Tibial nerve (tissue), 4 donors: ENCODE results near the gene LRPPRC. TPM values are rescaled to one million over a fixed set of nuclear protein-coding genes. Genes with fewer than 3 reads are reported as not detected.
"Not testable (repeated sequence)": the region's sequence is repeated elsewhere in the genome, so short reads cannot be mapped to it uniquely, and the experiment has no call there.

Experiments used
- DNase-seq, 2 donors: peaks; one replicate each; pipeline ENCODE4 v3.0.0-alpha.2; 2019; ENCODE audit warnings: low spot score in 2 of 2
- H3K27ac ChIP-seq, 4 donors: fragments of 200-600 bp; sonication (generic) in 3 of 4; one replicate each; pipeline ENCODE4 v1.5.1; 2017 to 2019; ENCODE audit warnings: mild to moderate bottlenecking in 1 of 4
- H3K27me3 ChIP-seq, 2 donors: fragments of 200-600 bp; sonication (generic) in 1 of 2; one replicate each; pipeline versions ENCODE4 v1.5.1 to v1.6.0; 2017 to 2019
- H3K36me3 ChIP-seq, 3 donors: fragments of 200-600 bp; sonication (generic); one replicate each; pipeline ENCODE4 v1.5.1; 2018 to 2019
- H3K4me1 ChIP-seq, 4 donors: fragments of 200-600 bp; sonication (generic) in 3 of 4; one replicate each; pipeline ENCODE4 v1.5.1; 2017 to 2019
- H3K4me3 ChIP-seq, 4 donors: fragments of 200-600 bp; sonication (generic) in 3 of 4; one replicate each; pipeline ENCODE4 v1.5.1; 2017 to 2019; ENCODE audit warnings: mild to moderate bottlenecking in 1 of 4, moderate library complexity in 1 of 4
- H3K9me3 ChIP-seq, 4 donors: fragments of 200-600 bp; sonication (generic) in 3 of 4; one replicate each; pipeline ENCODE4 v1.5.1; 2017 to 2019
- CTCF ChIP-seq, 5 experiments: fragments of 200-600 bp in 3 of 5; fragments of 450-650 bp in 2 of 5; sonication (generic) in 3 of 5; IDR thresholded peaks; one replicate each; pipeline ENCODE4 v1.5.1; 2016 to 2019; ENCODE audit warnings: antibody characterized with exemption in 5 of 5, mild to moderate bottlenecking in 3 of 5, moderate library complexity in 2 of 5
- EP300 ChIP-seq, 2 donors: sonication (generic); formaldehyde crosslinking; IDR thresholded peaks; one replicate each; pipeline ENCODE4 v1.6.1; 2017; ENCODE audit warnings: antibody characterized with exemption in 2 of 2, mild to moderate bottlenecking in 1 of 2
- POLR2A ChIP-seq, 2 donors: fragments of 450-650 bp; IDR thresholded peaks; one replicate each; pipeline ENCODE4 v1.6.1; 2017; ENCODE audit warnings: antibody characterized with exemption in 2 of 2, mild to moderate bottlenecking in 2 of 2, moderate library complexity in 2 of 2
- WGBS, 2 donors: methylation state at CpG; one replicate each; pipeline ENCODE4 v1.1.5; 2018; 5-methylcytosine and 5-hydroxymethylcytosine counted together
- total RNA-seq, 4 donors: library from RNA; depleted of rRNA; stranded (reverse); fragments of >200 nt; gene quantifications; one replicate each; pipeline ENCODE4 v1.1.0, GENCODE V29; 2016

Gene LRPPRC
- total RNA-seq, 4 donors from 2014 or later: 42.2 to 53.4 (median 49.7) TPM

- H3K36me3 ChIP-seq: no peaks in the 10 kb centered on the region
- 54 to 69% methylated on average over 2 of the region's 2 CpGs for WGBS, 2 donors
Observed at GRCh38 chr2:44037221-44037620, 41.4 kb upstream of the LRPPRC start.

GRCh38 chr2:44033947-44034346 is 38.2 kb upstream of the LRPPRC start:
- no peaks in the 10 kb centered on the region for H3K36me3 ChIP-seq
- H3K27ac ChIP-seq: no peak overlapping the region
- no peaks in the 10 kb centered on the region for H3K4me1 ChIP-seq
- peaks cover 0 to 3% of the 10 kb centered on the region in 2 donors for H3K27me3 ChIP-seq
- TF ChIP-seq POLR2A (IDR thresholded peaks at IDR 0.05) (no peak), CTCF (IDR thresholded peaks at IDR 0.05) (no peak), EP300 (IDR thresholded peaks at IDR 0.05) (no peak)
- H3K4me3 ChIP-seq: no peak overlapping the region
- no peaks in the 10 kb centered on the region for H3K9me3 ChIP-seq
- no peak for DNase-seq

More at GRCh38 chr2:44037221-44037620, 41.4 kb upstream of the LRPPRC start:
- peaks cover 0 to 3% of the 10 kb centered on the region in 2 donors for H3K27me3 ChIP-seq
- H3K27ac ChIP-seq: no peak overlapping the region
- H3K9me3 ChIP-seq: no peaks in the 10 kb centered on the region
- DNase-seq: no peak
- TF ChIP-seq EP300 (IDR thresholded peaks at IDR 0.05) (no peak), POLR2A (IDR thresholded peaks at IDR 0.05) (no peak), CTCF (IDR thresholded peaks at IDR 0.05) (no peak)
- H3K4me1 ChIP-seq: no peaks in the 10 kb centered on the region
- H3K4me3 ChIP-seq: no peak overlapping the region

- H3K4me1 ChIP-seq, H3K36me3 ChIP-seq, DNase-seq, H3K27me3 ChIP-seq, H3K27ac ChIP-seq, H3K9me3 ChIP-seq, H3K4me3 ChIP-seq: not testable (repeated sequence)
- 85 to 86% methylated on average over 4 of the region's 4 CpGs for WGBS, 2 donors
Observed at GRCh38 chr2:44027076-44027475, 31.3 kb upstream of the LRPPRC start.

- H3K9me3 ChIP-seq: no peaks in the 10 kb centered on the region
- no peaks in the 10 kb centered on the region for H3K36me3 ChIP-seq
- no peaks in the 10 kb centered on the region for H3K27me3 ChIP-seq
- TF ChIP-seq CTCF (IDR thresholded peaks at IDR 0.05): no peak
- no peak for TF ChIP-seq EP300 (IDR thresholded peaks at IDR 0.05)
- TF ChIP-seq POLR2A (IDR thresholded peaks at IDR 0.05): no peak
- WGBS, 2 donors: 30 to 35% methylated on average over 6 of the region's 6 CpGs
- H3K4me1 ChIP-seq: no peaks in the 10 kb centered on the region
- H3K27ac ChIP-seq: no peak overlapping the region
- peak in 1 of 2 donors; percentile 10 for DNase-seq
- no peak overlapping the region for H3K4me3 ChIP-seq
Observed at GRCh38 chr2:44016282-44016681, 20.5 kb upstream of the LRPPRC start.

- Histone ChIP-seq H3K4me1 (no peaks in the 10 kb centered on the region), H3K27me3 (no peaks in the 10 kb centered on the region), H3K9me3 (no peaks in the 10 kb centered on the region), H3K36me3 (no peaks in the 10 kb centered on the region), H3K4me3 (no peak overlapping the region), H3K27ac (no peak overlapping the region)
- WGBS, 2 donors: 77 to 80% methylated on average over 4 of the region's 4 CpGs
- no peak for DNase-seq
- no peak for TF ChIP-seq CTCF (IDR thresholded peaks at IDR 0.05)
- no peak for TF ChIP-seq POLR2A (IDR thresholded peaks at IDR 0.05)
- TF ChIP-seq EP300 (IDR thresholded peaks at IDR 0.05): no peak
Observed at GRCh38 chr2:44015239-44015638, 19.4 kb upstream of the LRPPRC start.

- not testable (repeated sequence) for H3K4me3 ChIP-seq, H3K36me3 ChIP-seq, DNase-seq, H3K4me1 ChIP-seq, H3K27ac ChIP-seq, H3K9me3 ChIP-seq, H3K27me3 ChIP-seq
- 92 to 93% methylated on average over 3 of the region's 3 CpGs for WGBS, 2 donors
Observed at GRCh38 chr2:44013205-44013604, 17.4 kb upstream of the LRPPRC start.
